Hepatocyte (in vitro differentiated cells): ENCODE data around the gene RORC.

ENCODE experiments used
- EZH2 ChIP-seq: fragments of 200-600 bp; sonication (generic); IDR thresholded peaks from 2 replicates; pipeline ENCODE4 v1.6.1; 2016; ENCODE audit warnings: antibody characterized with exemption, mild to moderate bottlenecking, borderline replicate concordance
- TF ChIP-seq, protein P1 (sequence below): fragments of 200-600 bp; sonication (generic); IDR thresholded peaks from 2 replicates; pipeline ENCODE4 v1.5.1; 2016; ENCODE audit warnings: antibody characterized with exemption, mild to moderate bottlenecking; ENCODE audit not compliant: poor library complexity

DNA sequence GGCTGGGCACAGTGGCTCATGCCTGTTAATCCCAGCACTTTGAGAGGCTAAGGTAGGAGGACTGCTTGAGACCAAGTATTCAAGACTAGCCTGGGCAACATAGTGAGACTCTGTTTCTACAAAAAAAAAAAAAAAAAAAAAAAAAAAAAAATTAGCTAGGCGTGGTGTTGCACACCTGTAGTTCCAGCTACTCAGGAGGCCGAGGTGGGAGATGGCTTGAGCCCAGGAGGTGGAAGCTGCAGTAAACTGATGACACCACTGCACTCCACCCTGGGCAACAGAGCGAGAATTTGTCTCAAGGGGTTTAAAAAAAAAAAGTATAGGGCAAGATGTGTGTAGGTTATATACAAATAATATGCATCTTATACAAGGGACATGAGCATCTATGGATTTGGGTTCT lies 43.9 kb downstream of the RORC start:
- TF ChIP-seq, protein P1, sequence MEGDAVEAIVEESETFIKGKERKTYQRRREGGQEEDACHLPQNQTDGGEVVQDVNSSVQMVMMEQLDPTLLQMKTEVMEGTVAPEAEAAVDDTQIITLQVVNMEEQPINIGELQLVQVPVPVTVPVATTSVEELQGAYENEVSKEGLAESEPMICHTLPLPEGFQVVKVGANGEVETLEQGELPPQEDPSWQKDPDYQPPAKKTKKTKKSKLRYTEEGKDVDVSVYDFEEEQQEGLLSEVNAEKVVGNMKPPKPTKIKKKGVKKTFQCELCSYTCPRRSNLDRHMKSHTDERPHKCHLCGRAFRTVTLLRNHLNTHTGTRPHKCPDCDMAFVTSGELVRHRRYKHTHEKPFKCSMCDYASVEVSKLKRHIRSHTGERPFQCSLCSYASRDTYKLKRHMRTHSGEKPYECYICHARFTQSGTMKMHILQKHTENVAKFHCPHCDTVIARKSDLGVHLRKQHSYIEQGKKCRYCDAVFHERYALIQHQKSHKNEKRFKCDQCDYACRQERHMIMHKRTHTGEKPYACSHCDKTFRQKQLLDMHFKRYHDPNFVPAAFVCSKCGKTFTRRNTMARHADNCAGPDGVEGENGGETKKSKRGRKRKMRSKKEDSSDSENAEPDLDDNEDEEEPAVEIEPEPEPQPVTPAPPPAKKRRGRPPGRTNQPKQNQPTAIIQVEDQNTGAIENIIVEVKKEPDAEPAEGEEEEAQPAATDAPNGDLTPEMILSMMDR: no peak
- no peak for TF ChIP-seq EZH2
